ENCODE data around the gene CD247.

Gene CD247

GRCh38 chr1:167463080-167463479 lies 55.2 kb downstream of the CD247 start:
- no peak for DNase-seq (ENCODE audit: low spot score)

DNA sequence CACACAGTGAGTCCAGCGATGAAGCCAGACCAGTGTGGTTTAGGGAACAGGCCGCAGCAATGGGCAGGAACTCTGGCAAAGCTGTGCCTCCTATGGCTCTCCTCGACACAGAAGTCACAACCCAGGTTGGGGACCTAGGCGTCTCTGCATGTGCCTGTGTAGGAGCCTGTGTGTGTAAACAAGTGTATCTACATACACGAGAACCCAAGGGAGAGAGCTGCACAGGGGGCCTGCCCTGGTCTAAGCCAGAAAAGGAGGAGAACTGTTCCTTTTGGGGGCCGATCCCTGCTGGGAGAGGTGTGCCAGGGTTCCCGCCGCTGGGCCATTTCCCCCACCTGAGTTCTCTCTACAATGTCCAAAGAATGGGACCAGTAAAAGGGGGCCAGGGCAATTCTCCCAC lies 56.0 kb downstream of the CD247 start:
- DNase-seq (ENCODE audit: low spot score), result no peak

- no peak for DNase-seq (ENCODE audit: low spot score)
Observed at GRCh38 chr1:167460836-167461235, 57.5 kb downstream of the CD247 start.

GRCh38 chr1:167457936-167458584 lies 60.3 kb downstream of the CD247 start:
- no peak for DNase-seq (ENCODE audit: low spot score)

DNA sequence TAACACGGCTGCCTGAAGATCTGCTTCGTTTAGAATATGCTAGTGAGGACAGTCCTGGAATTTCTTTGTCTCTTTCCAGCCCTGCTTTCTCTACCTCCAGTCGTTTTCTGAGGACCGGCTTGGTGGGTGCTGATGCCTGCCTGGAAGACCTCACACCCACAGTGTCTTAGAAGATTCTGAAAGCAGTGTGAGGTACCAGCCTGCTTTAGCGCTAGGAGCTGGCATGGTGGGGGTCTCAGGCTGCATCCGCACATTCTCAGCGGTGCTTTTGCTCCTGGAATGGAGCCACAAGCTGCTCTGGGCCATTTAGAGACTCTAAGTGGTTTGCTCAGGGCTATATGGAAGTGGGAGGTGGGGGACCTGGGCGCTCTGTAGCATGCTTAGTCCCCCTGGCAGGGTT lies 61.4 kb downstream of the CD247 start:
- no peak for DNase-seq (ENCODE audit: low spot score)

DNA sequence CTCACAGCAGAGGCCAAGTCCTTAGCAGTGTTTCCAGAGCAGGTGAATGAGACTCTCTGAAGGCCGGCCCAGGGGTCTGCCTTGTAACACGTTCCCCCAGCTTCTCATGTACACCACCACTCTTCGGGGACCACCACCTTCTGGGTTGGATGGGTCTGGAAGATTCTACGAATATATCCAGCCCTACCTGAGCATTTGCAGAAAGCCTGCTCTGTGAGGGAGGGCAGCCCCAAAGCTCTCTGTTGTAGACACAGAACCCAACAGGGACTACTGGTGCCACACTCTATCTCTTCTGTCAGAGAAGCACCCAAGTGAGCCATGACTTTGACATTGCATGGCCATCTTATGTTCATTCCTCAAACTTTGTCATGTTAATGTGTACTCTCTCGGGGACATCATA lies 61.8 kb downstream of the CD247 start:
- no peak for DNase-seq (ENCODE audit: low spot score)

GRCh38 chr1:167455786-167456446 lies 62.4 kb downstream of the CD247 start:
- DNase-seq (ENCODE audit: low spot score), result peak; percentile 16

- peak; percentile 22 for DNase-seq (ENCODE audit: low spot score)
Observed at GRCh38 chr1:167454894-167455785, 63.2 kb downstream of the CD247 start.

- no peak for DNase-seq (ENCODE audit: low spot score)
Observed at GRCh38 chr1:167454304-167454893, 63.9 kb downstream of the CD247 start.

GRCh38 chr1:167453123-167453522 lies 65.2 kb downstream of the CD247 start:
- no peak for DNase-seq (ENCODE audit: low spot score)

DNA sequence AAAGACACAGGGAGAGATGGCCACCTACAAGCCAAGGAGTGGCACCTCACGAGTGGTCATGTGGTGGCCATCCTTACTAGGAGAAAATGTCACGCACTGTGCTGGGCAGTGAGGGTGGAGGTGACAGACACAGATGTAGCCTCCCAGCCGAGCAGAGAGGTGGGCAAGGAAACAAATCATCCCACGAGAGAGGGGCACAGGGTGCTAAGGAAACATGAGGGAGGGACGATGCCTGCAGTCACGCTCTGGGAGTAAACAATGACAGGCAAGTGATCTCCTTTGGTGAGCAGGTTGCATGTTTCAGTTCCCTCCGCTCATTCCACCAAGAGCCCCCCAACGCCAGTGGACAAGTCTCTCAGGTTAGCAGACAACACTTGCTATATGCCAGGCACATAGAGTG lies 65.8 kb downstream of the CD247 start:
- DNase-seq (ENCODE audit: low spot score), result no peak

- no peak for DNase-seq (ENCODE audit: low spot score)
Observed at GRCh38 chr1:167450843-167451242, 67.5 kb downstream of the CD247 start.

- DNase-seq (ENCODE audit: low spot score), result no peak
Observed at GRCh38 chr1:167447521-167448136, 70.7 kb downstream of the CD247 start.

DNA sequence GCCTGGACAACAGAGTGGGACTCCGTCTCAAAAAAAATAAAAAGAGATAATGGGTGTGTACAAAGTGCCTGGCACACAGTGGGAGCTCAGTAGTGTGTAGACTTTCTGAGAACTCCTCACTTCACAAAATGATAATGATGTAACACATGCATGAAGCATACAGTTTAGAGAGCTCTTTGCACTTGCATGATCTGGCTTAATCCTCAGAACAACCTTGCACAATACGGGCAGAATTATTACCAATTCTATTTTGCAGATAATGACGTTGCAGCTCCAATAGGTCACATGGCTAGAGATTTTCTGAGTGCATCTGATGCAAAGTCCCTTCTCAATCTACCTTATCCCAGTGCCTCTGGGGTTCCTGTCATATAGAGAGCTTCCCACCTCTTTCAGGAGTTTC lies 71.4 kb downstream of the CD247 start:
- no peak for DNase-seq (ENCODE audit: low spot score)

GRCh38 chr1:167443757-167444156 lies 74.6 kb downstream of the CD247 start:
- no peak for DNase-seq (ENCODE audit: low spot score)

DNA sequence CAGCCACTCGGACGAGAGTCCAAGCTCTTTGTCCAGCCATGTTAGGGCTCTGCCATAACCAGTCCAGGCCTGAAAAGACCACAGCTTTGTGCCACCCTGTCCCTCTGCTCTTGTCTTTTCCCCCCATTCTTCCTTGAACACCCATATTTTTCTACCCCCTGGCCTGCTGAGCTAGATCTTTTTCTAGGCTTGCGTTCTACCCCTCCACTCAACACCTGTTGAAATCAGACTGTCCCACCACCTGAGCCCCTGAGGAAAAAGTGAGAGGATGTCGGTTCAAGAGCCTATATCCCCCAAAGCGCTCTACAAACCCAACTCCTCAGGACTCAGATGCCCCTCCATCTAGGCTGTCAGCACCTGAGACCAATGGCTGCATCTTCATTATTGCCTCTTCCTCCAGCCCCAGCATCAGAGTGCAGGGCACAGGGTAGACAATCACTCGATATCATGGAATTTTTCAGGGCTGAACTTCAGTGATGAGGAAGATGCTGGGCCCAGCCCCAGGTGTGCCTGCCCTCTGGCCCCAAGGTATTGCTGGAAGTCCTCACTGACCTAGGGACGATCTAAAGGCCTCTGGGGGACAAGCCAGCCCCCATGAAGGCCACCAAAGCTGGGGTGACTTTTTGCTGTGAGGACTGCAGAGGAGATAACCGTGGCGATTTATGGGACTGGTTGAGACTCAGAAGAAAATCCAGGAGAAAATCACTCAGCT lies 75.3 kb downstream of the CD247 start:
- no peak for DNase-seq (ENCODE audit: low spot score)

DNA sequence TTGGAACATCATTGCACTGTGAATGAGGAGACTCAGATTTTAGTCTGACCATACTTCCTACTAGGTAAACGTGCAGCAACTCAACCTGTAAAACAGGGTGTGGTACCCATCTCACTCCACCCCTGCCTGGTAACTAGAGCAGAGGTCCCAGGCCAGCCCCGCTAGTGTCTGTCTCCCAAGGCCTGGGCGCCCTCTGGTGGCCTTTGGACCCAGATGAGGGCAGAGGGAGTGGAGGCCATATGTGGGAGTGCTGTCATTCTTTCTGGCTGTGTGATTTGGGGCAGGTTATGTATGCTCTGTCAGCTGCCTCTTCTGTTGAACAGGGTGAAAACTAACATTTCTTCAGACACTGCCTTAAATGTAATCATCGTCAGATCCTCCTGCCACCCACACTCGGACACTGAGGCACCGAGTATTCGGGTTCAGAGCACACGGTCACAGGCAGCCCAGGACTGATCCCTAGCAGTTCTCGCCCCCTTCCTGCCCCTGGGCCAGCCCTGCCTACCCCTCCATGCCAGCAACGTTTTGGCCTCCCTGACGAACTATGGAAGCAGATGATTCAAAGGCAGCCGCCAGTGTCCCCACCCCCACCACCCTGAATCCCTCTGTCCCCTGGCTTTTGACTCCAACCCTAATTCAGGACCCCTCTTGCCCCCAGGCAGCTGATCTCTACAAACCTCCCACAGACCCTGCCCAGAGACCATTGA lies 76.0 kb downstream of the CD247 start:
- peak; percentile 64 for DNase-seq (ENCODE audit: low spot score)

DNA sequence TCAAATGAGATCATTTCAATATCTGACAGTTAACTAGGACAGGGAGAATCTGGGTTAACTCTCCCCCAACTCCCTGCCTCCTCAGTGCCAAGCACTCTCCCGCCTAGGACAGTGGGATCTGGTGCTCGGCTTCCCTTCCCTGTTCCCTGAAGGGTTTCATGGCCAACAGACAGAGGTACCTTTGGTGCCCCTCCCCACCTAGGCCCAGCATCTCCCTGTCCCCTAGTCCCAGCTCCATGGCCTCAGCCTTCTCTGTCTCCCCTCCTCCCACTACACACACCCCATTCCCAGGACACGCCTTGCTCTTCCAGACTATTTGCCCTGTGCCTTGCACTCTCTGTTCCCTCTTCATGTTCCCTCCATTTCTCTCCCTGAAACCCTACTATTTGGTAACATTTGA lies 77.1 kb downstream of the CD247 start:
- no peak for DNase-seq (ENCODE audit: low spot score)

GRCh38 chr1:167440776-167441175 lies 77.6 kb downstream of the CD247 start:
- DNase-seq (ENCODE audit: low spot score), result no peak

GRCh38 chr1:167440345-167440744 lies 78.0 kb downstream of the CD247 start:
- no peak for DNase-seq (ENCODE audit: low spot score)

All from globus pallidus (tissue), 1 donor.